Measurements from ENCODE around the gene PLXNA2. TPM values are rescaled to one million over a fixed set of nuclear protein-coding genes. Genes with fewer than 3 reads are reported as not detected.

PLXNA2 gene
- total and polyA plus RNA-seq, 2 of the 13 experiments (the other 11 are each of a cell fraction or from before 2014, with no cell fraction given): 1.1 to 2.1 TPM

- TF ChIP-seq ZBED4 (CRISPR knock-in tag; IDR thresholded peaks at IDR 0.05; ENCODE audit: borderline replicate concordance) (no peak), TEAD3 (CRISPR knock-in tag; optimal IDR thresholded peaks at IDR 0.05; ENCODE audit: borderline replicate concordance) (peak; percentile 44), CTCF (CRISPR knock-in tag; IDR thresholded peaks at IDR 0.05) (peak; percentile 85), ZNF33A (CRISPR knock-in tag; IDR thresholded peaks at IDR 0.05; ENCODE audit: borderline replicate concordance) (no peak), CREB1 (IDR thresholded peaks at IDR 0.05) (peak; percentile 38; the same call in 1 of the 2 replicates), CREB1 (CRISPR knock-in tag; IDR thresholded peaks at IDR 0.05) (no peak), ZNF430 (CRISPR knock-in tag; IDR thresholded peaks at IDR 0.05) (no peak)
Observed at GRCh38 chr1:208093754-208094719, 150.1 kb downstream of the PLXNA2 start (continued).

Data from HepG2 (cell line).